H1 (cell line): ENCODE data around the gene OSBPL3. TPM values are rescaled to one million over a fixed set of nuclear protein-coding genes. Genes with fewer than 3 reads are reported as not detected.

Source experiments
- CTCF ChIA-PET: fragments of 300-600 bp; sonication (Branson Sonifier 250); formaldehyde crosslinking; loops from one replicate; lab custom pipeline; 2021; ENCODE audit not compliant: partially characterized antibody; lab: Charles Lee
- POLR2A ChIA-PET: fragments of 300-600 bp; sonication (Branson Sonifier 250); formaldehyde crosslinking; loops from one replicate; lab custom pipeline; 2021; ENCODE audit warnings: inconsistent platforms; ENCODE audit not compliant: partially characterized antibody; lab: Charles Lee
- DNase-seq, 2 experiments: peaks; one replicate each; pipeline versions ENCODE4 v3.0.0 to v3.0.0-alpha.2; 2010 to 2022; ENCODE audit warnings: low spot score in 2 of 2, low read depth in 1 of 2, mixed read lengths in 1 of 2
- FAIRE-seq: peaks from 2 replicates; lab custom pipeline; 2011; peaks lifted over from hg19 to GRCh38; lab: Jason Lieb, UNC
- H2AFZ ChIP-seq: 2 replicates; pipeline ENCODE4 v1.8.1; 2012; ENCODE audit warnings: low read length, inconsistent platforms
- H2AK5ac ChIP-seq: 2 replicates; pipeline ENCODE4 v1.6.1; 2013; ENCODE audit warnings: low read depth, low read length
- H2BK120ac ChIP-seq: replicated peaks from 2 replicates; pipeline ENCODE3; 2013; ENCODE audit warnings: low read depth, low read length, inconsistent platforms
- H2BK12ac ChIP-seq: 2 replicates; pipeline ENCODE4 v1.6.1; 2013; ENCODE audit warnings: low read depth, low read length
- H2BK15ac ChIP-seq: 2 replicates; pipeline ENCODE4 v1.6.1; 2013; ENCODE audit warnings: low read length
- H2BK20ac ChIP-seq: 2 replicates; pipeline ENCODE4 v1.6.1; 2013; ENCODE audit warnings: low read length
- H2BK5ac ChIP-seq: 2 replicates; pipeline ENCODE4 v1.6.1; 2013; ENCODE audit warnings: low read depth, low read length
- H3K14ac ChIP-seq: 2 replicates; pipeline ENCODE4 v1.6.1; 2013; ENCODE audit warnings: inconsistent platforms; ENCODE audit not compliant: insufficient read length
- H3K18ac ChIP-seq: 2 replicates; pipeline ENCODE4 v1.6.1; 2013; ENCODE audit warnings: low read length; ENCODE audit errors: extremely low read depth
- H3K23ac ChIP-seq: 2 replicates; pipeline ENCODE4 v1.6.1; 2013; ENCODE audit warnings: inconsistent platforms; ENCODE audit not compliant: insufficient read length
- H3K23me2 ChIP-seq: 2 replicates; pipeline ENCODE4 v1.6.1; 2013; ENCODE audit warnings: low read depth, low read length
- H3K27ac ChIP-seq: 2 replicates; pipeline ENCODE4 v1.6.1; 2011; ENCODE audit warnings: low read depth, low read length, inconsistent platforms
- H3K27me3 ChIP-seq, 4 experiments: replicated peaks in 1 of 4; 1 replicate in 1 of 4; 2 replicates in 3 of 4; pipeline versions ENCODE4 v1.6.1 to v1.8.1; 2011 to 2013; ENCODE audit warnings: low read length in 3 of 4, mild to moderate bottlenecking in 3 of 4, inconsistent platforms in 2 of 4, mixed read lengths in 2 of 4, moderate library complexity in 1 of 4; ENCODE audit not compliant: control insufficient read depth in 3 of 4, insufficient read depth in 3 of 4; ENCODE audit errors: extremely low read depth in 1 of 4
- H3K36me3 ChIP-seq, 4 experiments: 2 replicates each; pipeline versions ENCODE4 v1.6.1 to v1.8.1; 2011 to 2013; ENCODE audit warnings: mild to moderate bottlenecking in 4 of 4, low read length in 3 of 4, moderate library complexity in 2 of 4, control low read depth in 1 of 4, inconsistent platforms in 1 of 4; ENCODE audit not compliant: insufficient read depth in 4 of 4, control insufficient read depth in 2 of 4
- H3K4ac ChIP-seq: replicated peaks from 2 replicates; pipeline ENCODE3; 2013; ENCODE audit warnings: low read length, low read depth, mixed read lengths, inconsistent platforms; ENCODE audit not compliant: insufficient read length
- H3K4me1 ChIP-seq, 4 experiments: replicated peaks in 1 of 4; 1 replicate in 1 of 4; 2 replicates in 3 of 4; pipeline versions ENCODE4 v1.6.1 to v1.8.1; 2011 to 2013; ENCODE audit warnings: low read length in 3 of 4, inconsistent platforms in 2 of 4, mixed read lengths in 1 of 4; ENCODE audit not compliant: insufficient read depth in 4 of 4, control insufficient read depth in 3 of 4
- H3K4me2 ChIP-seq, 2 experiments: 2 replicates each; pipeline versions ENCODE4 v1.6.1 to v1.8.1; 2011 to 2013; ENCODE audit warnings: low read depth in 2 of 2, low read length in 2 of 2, control low read depth in 1 of 2, inconsistent platforms in 1 of 2, mild to moderate bottlenecking in 1 of 2; ENCODE audit not compliant: insufficient read depth in 1 of 2
- H3K4me3 ChIP-seq, 4 experiments: fragments of 200-600, 300-600 bp in 1 of 4; sonication (generic), shearing (Covaris generic), sonication (Bioruptor Twin) in 1 of 4; 2 replicates each; pipeline versions ENCODE4 v1.5.1 to v1.8.1; 2011 to 2016; ENCODE audit warnings: low read length in 4 of 4, low read depth in 3 of 4, control low read depth in 2 of 4, inconsistent platforms in 2 of 4, mild to moderate bottlenecking in 2 of 4, mixed read lengths in 1 of 4, moderate library complexity in 1 of 4; ENCODE audit not compliant: insufficient read depth in 2 of 4; ENCODE audit errors: extremely low read depth in 1 of 4
- H3K56ac ChIP-seq: replicated peaks from 2 replicates; pipeline ENCODE3; 2013; ENCODE audit warnings: low read depth, mild to moderate bottlenecking, mixed read lengths, low read length, inconsistent platforms; ENCODE audit not compliant: insufficient read length
- H3K79me1 ChIP-seq: 2 replicates; pipeline ENCODE4 v1.6.1; 2013; ENCODE audit warnings: low read depth, low read length, control low read depth
- H3K79me2 ChIP-seq, 2 experiments: 2 replicates each; pipeline versions ENCODE4 v1.6.1 to v1.8.1; 2012 to 2013; ENCODE audit warnings: low read length in 2 of 2, mild to moderate bottlenecking in 2 of 2, inconsistent platforms in 1 of 2; ENCODE audit not compliant: insufficient read depth in 2 of 2, control insufficient read depth in 1 of 2
- H3K9ac ChIP-seq, 4 experiments: replicated peaks in 1 of 4; 1 replicate in 1 of 4; 2 replicates in 3 of 4; pipeline versions ENCODE4 v1.6.1 to v1.8.1; 2011 to 2013; ENCODE audit warnings: low read depth in 3 of 4, low read length in 3 of 4, control low read depth in 2 of 4, mild to moderate bottlenecking in 2 of 4, moderate library complexity in 2 of 4, inconsistent platforms in 1 of 4; ENCODE audit errors: extremely low read depth in 1 of 4
- H3K9me3 ChIP-seq, 2 experiments: 2 replicates each; pipeline versions ENCODE4 v1.6.1 to v1.8.1; 2012 to 2013; ENCODE audit warnings: mild to moderate bottlenecking in 2 of 2, moderate library complexity in 2 of 2, control low read depth in 1 of 2, inconsistent platforms in 1 of 2, low read depth in 1 of 2, low read length in 1 of 2, mixed read lengths in 1 of 2; ENCODE audit not compliant: insufficient read depth in 2 of 2
- H4K20me1 ChIP-seq, 2 experiments: replicated peaks in 1 of 2; 2 replicates each; pipeline versions ENCODE3 to v1.8.1; 2011 to 2013; ENCODE audit warnings: inconsistent platforms in 2 of 2, low read length in 2 of 2, mild to moderate bottlenecking in 1 of 2; ENCODE audit not compliant: insufficient read depth in 2 of 2, control insufficient read depth in 1 of 2
- H4K5ac ChIP-seq: 2 replicates; pipeline ENCODE4 v1.6.1; 2013; ENCODE audit warnings: low read length, low read depth, mixed read lengths, inconsistent platforms; ENCODE audit not compliant: insufficient read length
- H4K8ac ChIP-seq: 2 replicates; pipeline ENCODE4 v1.8.0; 2013; ENCODE audit warnings: mild to moderate bottlenecking, moderate library complexity, low read length, inconsistent platforms; ENCODE audit not compliant: insufficient read depth; ENCODE audit errors: extremely low read depth
- H4K91ac ChIP-seq: replicated peaks from 2 replicates; pipeline ENCODE3; 2013; ENCODE audit warnings: low read length, mixed read lengths, inconsistent platforms; ENCODE audit not compliant: insufficient read length
- ATF2 ChIP-seq: IDR thresholded peaks from 2 replicates; pipeline ENCODE4 v1.6.1; 2012; ENCODE audit warnings: low read length, inconsistent platforms
- BCL11A ChIP-seq, 2 experiments: IDR thresholded peaks; one replicate each; pipeline ENCODE4 v1.6.1; 2011; ENCODE audit warnings: low read depth in 2 of 2, low read length in 2 of 2, mild to moderate bottlenecking in 2 of 2
- CTCF ChIP-seq, 3 experiments: IDR thresholded peaks; 1 replicate in 2 of 3; 2 replicates in 1 of 3; pipeline versions ENCODE4 v1.5.1 to v1.6.1; 2011; ENCODE audit warnings: low read length in 3 of 3, mild to moderate bottlenecking in 3 of 3, inconsistent platforms in 2 of 3, low read depth in 1 of 3, moderate library complexity in 1 of 3; ENCODE audit not compliant: insufficient read depth in 1 of 3; ENCODE audit errors: control extremely low read depth in 1 of 3
- FOSL1 ChIP-seq: IDR thresholded peaks from 2 replicates; pipeline ENCODE4 v1.6.1; 2011; ENCODE audit warnings: mild to moderate bottlenecking, low read depth, low read length, moderate library complexity; ENCODE audit not compliant: insufficient read depth
- HDAC2 ChIP-seq, 2 experiments: fragments of 300-600 bp in 1 of 2; sonication (generic) in 1 of 2; IDR thresholded peaks; 2 replicates each; pipeline ENCODE4 v1.6.1; 2011 to 2012; ENCODE audit warnings: low read depth in 2 of 2, low read length in 2 of 2, mild to moderate bottlenecking in 2 of 2, moderate library complexity in 2 of 2, borderline replicate concordance in 1 of 2, inconsistent platforms in 1 of 2
- NANOG ChIP-seq: IDR thresholded peaks from 2 replicates; pipeline ENCODE4 v1.6.1; 2011; ENCODE audit warnings: low read length, low read depth, mild to moderate bottlenecking, inconsistent platforms; ENCODE audit not compliant: insufficient read depth, poor library complexity, severe bottlenecking
- POLR2AphosphoS5 ChIP-seq: IDR thresholded peaks from 2 replicates; pipeline ENCODE4 v1.6.1; 2011; ENCODE audit warnings: low read depth, low read length
- RBBP5 ChIP-seq: IDR thresholded peaks from 2 replicates; pipeline ENCODE4 v1.7.1; 2012; ENCODE audit warnings: low read depth, mild to moderate bottlenecking, inconsistent platforms, low read length, moderate library complexity, borderline replicate concordance
- SUZ12 ChIP-seq: fragments of 200-600 bp; sonication (generic); IDR thresholded peaks from 2 replicates; pipeline ENCODE4 v1.6.1; 2012; ENCODE audit warnings: mild to moderate bottlenecking, inconsistent platforms, low read length, moderate library complexity, mixed read lengths
- WGBS, 2 experiments: shearing (Covaris generic) in 1 of 2; methylation state at CpG; one replicate each; pipeline versions ENCODE4 v1.1.6 to v1.1.7; 2013 to 2015; ENCODE audit warnings: low lambda C conversion rate in 2 of 2, mixed read lengths in 2 of 2, inconsistent platforms in 1 of 2, low coverage in 1 of 2, missing lambda C conversion rate in 1 of 2; ENCODE audit not compliant: insufficient replicate concordance in 2 of 2, insufficient coverage in 1 of 2, insufficient read length in 1 of 2; ENCODE audit errors: extremely low coverage in 1 of 2, missing lambda C conversion rate in 1 of 2; 5-methylcytosine and 5-hydroxymethylcytosine counted together
- polyA plus RNA-seq, 7 experiments: library from polyadenylated mRNA; depleted of rRNA in 3 of 7; stranded (reverse) in 5 of 7; unstranded in 2 of 7; fragments of >200 nt in 5 of 7; fragments of 200-250 nt in 2 of 7; gene quantifications; 1 replicate in 5 of 7; 2 replicates in 1 of 7; 4 replicates in 1 of 7; pipeline versions ENCODE4 v1.2.1 to v1.2.3, GENCODE V29; 2011 to 2013; ENCODE audit warnings: missing spikeins in 2 of 7, mixed read lengths in 2 of 7
- total RNA-seq: library from RNA; stranded (reverse); fragmentation: NEBNext Ultra II Directional; extraction: Animal tissue kit (Norgen Biotek cat#: 25700); gene quantifications from 2 replicates; pipeline ENCODE4 v1.2.1, GENCODE V29; 2021

Gene OSBPL3
- total and polyA plus RNA-seq, 2 of the 8 experiments (the other 6 are each of a cell fraction or from before 2014, with no cell fraction given), result 2.8 to 13.9 TPM

- Histone ChIP-seq H3K18ac (no peak overlapping the region), H4K5ac (no peak overlapping the region), H2BK15ac (no peak overlapping the region), H4K91ac (no peak overlapping the region), H3K56ac (no peak overlapping the region), H3K9ac (no peak overlapping the region), H3K9me3 (no peaks in the 10 kb centered on the region), H4K8ac (no peak overlapping the region), H3K4me1 (no peaks in the 10 kb centered on the region), H2BK5ac (no peak overlapping the region), H4K20me1 (no peaks in the 10 kb centered on the region), H3K79me1 (no peaks in the 10 kb centered on the region), H3K4ac (no peak overlapping the region), H2AK5ac (no peak overlapping the region), H2AFZ (no peak overlapping the region), H2BK12ac (no peak overlapping the region), H3K27me3 (no peaks in the 10 kb centered on the region), H3K4me3 (no peak overlapping the region), H3K27ac (no peak overlapping the region), H3K14ac (no peak overlapping the region), H3K23ac (no peak overlapping the region), H3K23me2 (no peaks in the 10 kb centered on the region), H3K79me2 (no peaks in the 10 kb centered on the region), H2BK120ac (no peak overlapping the region), H2BK20ac (no peak overlapping the region), H3K4me2 (no peak overlapping the region), H3K36me3 (no peaks in the 10 kb centered on the region)
- no peak for FAIRE-seq
- no peak for DNase-seq
- WGBS, 2 experiments, result 91% methylated on average over 3 of the region's 3 CpGs; no CpG with 5 or more reads in 1 of the 2 experiments
- POLR2A ChIA-PET, result no interaction called here
- CTCF ChIA-PET, result interaction anchor here (0.8 kb wide), 1 partner anchor 10 kb away, joined by 5 read pairs; no protein-coding TSS in a partner anchor
- TF ChIP-seq CTCF (IDR thresholded peaks at IDR 0.05; ENCODE audit: control extremely low read depth in 1 of 3, insufficient read depth in 1 of 3, low read depth in 1 of 3, low read length in 3 of 3), result no peak
- no peak for TF ChIP-seq FOSL1
- no peak for TF ChIP-seq SUZ12
- TF ChIP-seq HDAC2 (IDR thresholded peaks at IDR 0.05; ENCODE audit: borderline replicate concordance in 1 of 2, low read depth in 2 of 2, low read length in 2 of 2), result no peak
- TF ChIP-seq RBBP5, result no peak
- TF ChIP-seq BCL11A (IDR thresholded peaks at IDR 0.05; ENCODE audit: low read depth in 2 of 2, low read length in 2 of 2), result no peak
- TF ChIP-seq POLR2AphosphoS5, result no peak
- no peak for TF ChIP-seq NANOG
- no peak for TF ChIP-seq ATF2
These were observed 11.4 kb upstream of the OSBPL3 start for GRCh38 chr7:24991353-24991752.
